Activated CD4-positive, alpha-beta T cell treated with anti-CD3 and anti-CD28 coated beads for 1 hour (primary cell): ENCODE results near the gene CCDC15.

ENCODE experiments used
- DNase-seq: peaks from one replicate; pipeline ENCODE4 v3.0.0-alpha.2; 2020

Gene CCDC15

DNA sequence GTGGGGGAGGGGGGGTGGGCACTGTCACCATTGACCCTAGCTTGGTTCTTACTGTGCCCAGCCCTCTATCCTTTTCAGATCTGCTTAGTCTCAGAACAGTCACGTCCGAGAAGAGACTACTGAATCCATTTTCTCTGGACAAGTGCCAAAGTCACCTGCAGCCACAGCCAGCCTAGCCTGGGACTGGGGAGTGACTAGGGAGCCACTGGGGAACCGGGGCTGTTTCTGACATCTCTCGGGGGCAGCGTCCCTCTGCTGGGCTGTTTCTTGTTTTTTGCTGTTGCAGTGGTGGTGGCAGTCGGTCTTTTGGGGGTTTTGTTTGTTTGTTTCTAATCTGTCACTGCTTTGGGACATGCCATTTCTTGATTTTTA is 117.8 kb downstream of the CCDC15 start:
- no peak for DNase-seq

DNA sequence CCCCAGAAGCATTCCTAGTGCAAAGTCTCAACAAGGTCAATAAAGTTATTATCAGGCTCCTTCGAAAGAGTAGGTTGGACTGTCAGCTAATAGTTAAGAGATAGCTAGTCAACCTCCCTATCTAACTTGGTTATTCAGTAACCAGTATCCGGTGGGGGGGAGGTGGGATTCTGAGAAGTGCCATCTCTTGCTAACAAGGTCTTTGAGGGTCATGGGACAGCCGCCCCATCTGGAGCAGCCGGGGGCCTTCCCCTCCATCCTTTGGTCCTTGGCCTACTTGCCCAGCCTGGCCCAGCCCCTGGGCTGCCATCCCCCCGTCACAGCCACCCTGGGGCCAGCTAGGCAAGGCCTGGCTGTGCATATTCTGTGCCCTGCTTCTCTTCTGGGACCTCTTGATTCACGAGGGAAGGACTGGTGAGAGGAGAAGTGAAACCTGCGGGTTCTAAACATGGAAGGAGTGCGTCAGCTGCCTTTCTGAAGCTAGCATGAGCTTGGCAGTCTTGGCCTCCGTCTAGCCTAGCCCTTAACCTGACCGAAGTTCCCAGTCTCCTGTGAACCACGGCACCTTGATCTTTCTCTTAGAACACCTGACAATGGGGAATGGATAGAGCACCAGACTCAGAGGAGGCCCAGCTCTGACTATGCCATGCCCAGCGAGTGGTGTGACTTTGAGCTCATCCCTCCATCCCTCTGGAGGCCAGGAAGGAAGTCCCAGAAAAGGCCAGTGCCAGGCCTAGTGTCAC is 118.4 kb downstream of the CCDC15 start:
- no peak for DNase-seq

- no peak for DNase-seq
Observed at GRCh38 chr11:125072961-125073590, 119.1 kb downstream of the CCDC15 start.

GRCh38 chr11:125073616-125074483 is 119.8 kb downstream of the CCDC15 start:
- no peak for DNase-seq

DNA sequence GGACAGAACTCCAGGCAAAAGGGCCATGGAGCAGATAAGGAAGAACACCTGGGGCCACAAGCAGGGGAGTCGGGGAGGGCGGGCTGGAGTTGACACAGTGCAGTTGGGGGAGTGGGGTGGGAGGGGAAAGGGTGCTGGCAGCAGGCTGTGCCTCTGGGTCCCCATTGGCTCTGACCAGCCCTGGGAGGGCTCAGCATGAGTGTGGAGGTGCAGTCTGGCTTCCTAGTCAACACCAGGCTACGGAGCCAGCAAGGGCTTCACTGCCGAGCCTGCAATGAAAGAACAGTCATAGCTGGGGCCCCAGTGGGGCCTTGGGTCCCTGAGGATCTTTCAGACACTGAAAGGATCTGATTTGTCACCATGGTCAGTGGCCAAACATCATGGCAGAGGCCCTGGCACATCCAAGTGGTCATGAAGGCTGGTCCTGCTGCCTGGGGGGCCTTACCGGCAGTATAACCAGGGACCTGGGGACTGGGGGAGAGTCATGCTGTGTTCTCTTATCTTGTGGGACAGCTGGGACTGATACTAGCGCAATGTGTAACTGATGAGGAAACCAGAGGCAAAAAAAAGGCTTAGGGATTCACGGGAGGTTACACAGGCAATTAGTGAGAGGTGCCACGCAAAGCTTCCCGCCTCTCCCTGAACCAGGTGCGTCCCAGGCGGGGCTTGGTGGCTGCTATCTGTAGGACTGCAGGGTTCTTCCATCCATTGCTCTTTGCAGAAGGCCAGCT is 120.7 kb downstream of the CCDC15 start:
- no peak for DNase-seq

GRCh38 chr11:125075242-125075625 is 121.2 kb downstream of the CCDC15 start:
- DNase-seq = no peak

DNA sequence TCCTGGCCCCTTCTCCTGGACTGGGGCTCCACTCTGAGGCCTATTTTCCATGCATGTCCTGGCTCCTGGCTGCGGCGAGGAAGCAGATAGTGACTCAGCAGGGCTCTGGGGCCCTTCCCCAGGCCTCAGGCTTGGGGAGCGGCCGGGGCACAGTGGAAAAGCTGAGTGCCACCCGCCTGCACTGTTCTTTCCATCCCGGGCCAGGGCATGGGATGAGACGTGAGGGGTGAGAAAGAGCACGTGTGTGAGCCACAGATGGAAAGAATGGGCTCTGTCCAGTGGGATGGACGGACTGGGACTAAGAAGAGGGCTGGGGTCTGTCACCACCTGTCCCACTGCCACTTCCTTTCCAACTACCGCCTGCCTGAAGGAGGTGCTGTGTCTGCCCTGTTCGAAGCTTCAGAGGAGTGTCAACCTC is 121.9 kb downstream of the CCDC15 start:
- no peak for DNase-seq

DNA sequence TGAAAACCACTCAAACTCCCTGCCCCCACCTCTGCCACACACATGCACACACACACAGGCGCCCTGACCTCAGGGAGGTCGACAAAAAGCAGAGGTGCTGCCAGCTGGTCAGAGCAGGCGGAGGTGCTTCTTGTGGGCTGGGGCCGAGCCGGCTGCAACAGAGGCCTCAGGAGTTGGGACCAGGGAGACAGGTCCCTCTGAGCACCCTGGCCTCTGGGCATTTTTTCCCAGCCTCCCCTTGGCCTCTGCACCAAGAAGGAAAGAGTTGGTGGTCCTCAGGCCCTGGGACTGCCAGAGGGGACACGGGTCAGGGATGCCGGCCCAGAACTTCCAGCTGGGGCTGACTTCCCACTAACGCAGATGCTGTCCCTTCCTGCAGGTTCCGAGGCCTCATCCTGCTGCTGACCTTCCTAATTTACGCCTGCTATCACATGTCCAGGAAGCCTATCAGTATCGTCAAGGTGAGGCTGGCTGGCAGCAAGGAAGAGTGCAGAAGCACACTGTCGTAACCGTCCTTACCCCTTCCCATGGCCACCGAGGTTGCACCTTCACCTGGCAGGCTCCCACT is 122.5 kb downstream of the CCDC15 start:
- DNase-seq = no peak

DNA sequence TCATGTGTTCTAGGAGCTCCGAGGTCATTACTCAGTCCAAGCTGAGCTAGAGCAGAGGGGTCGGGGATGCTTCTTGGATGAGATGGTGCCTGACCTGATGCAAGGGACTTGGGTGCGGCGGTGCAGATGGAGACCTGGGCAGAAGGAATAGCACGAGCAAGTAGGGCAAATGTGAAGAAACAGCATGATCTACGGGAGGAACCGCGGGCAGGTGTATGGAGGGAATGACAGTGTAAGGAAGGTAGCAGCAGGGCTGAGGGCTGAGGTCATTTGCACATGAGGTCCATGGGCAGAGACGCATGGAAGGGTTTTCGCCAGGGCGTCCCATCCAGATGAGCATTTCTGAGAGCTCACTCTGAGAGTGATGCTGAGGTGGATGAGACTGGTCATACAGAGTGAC is 124.0 kb downstream of the CCDC15 start:
- peak; percentile 1 for DNase-seq

DNA sequence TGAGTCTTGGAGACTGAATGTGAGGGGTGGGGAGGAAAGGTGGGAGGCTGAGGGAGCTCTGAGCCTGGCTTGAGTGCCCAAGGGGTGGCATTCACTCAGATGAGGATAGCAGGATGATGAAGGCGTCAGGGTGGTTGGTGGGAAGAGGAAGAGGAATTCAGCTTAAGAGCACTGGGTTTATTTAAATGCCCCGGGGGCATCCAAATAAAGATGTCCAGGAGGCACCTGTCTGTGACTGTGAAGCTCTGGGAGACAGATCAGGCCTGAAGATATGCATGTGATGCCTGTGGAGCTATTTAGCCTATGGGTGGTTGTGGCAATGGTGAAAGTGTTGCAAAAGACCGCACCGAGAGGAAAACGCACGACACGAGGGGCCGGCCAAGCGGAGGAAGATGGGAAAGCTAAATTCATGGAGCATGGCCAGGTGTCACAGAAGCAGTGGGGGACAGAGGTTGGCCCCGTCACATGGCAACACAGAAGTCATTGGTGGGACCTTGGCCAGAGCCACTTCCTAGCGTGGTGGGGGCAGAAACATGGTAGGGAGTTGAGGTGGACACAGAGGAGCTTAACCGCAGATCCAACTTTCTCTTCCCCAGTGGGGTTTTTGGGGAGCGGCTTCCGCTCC is 124.6 kb downstream of the CCDC15 start:
- peak; percentile 2 for DNase-seq

DNA sequence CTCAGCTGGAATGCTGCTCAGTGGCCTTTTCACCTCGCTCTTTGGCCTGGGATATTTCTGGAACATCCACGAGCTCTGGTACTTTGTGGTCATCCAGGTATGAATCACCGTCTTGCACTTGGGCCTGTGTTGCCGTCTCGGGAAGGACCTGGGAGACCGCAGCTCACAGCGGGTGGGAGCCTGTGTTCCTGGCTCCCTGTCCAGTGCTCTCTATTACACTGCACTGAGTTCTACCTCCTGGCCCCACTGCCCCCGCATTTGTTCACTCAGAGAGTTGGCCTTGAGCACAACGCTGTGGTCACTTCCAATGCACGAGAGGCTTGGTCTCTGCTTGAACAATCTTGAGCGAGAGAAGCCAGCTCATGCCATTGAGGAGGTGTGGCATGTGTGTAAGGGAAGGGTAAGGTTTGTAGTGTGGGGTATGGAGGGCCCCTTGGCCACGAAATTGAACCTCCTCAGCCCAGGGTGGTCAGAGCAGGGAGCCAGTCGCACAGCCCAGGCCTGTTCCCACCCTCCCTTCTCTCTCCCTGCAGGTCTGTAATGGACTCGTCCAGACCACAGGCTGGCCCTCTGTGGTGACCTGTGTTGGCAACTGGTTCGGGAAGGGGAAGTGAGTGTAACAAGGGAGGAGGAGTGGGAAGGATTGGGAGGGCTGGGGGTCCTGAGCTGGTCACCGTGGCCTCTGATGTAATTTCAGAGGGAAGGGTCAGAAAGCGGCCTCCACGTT is 125.3 kb downstream of the CCDC15 start:
- no peak for DNase-seq

DNA sequence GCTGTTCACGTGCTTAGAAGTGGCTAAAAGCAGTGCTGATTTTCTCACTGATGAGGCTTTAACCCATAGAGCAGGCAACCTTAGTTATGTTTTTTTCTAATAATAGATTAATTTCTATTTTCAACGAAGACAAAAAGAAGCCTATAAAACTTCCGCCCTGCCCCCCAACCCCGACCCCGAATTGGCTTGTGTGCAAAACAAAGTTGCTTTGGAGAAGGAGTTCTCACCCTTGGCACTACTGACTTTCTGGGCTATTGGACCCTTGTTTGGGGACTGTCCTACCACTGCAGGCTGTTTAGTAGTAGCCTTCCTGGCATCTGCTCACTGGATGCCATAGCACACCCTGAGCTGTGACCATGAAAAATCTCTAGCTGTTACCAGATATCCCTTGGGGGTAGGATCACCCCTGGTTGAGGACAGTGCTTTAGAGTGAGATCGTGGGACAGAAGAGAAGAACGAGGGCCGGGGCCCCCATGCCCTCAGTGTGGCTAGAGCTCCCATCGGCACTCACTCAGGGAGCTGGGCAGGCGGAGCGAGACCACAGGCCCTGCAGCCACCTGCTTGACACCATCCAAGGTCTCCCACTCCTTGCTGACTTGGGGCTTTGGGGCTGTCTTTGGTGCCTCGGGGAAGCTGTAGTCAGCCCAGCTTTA is 126.0 kb downstream of the CCDC15 start:
- peak; percentile 3 for DNase-seq

- DNase-seq = no peak
Observed at GRCh38 chr11:125080531-125080911, 126.5 kb downstream of the CCDC15 start.

GRCh38 chr11:125081098-125081798 is 127.2 kb downstream of the CCDC15 start:
- peak; percentile 3 for DNase-seq

DNA sequence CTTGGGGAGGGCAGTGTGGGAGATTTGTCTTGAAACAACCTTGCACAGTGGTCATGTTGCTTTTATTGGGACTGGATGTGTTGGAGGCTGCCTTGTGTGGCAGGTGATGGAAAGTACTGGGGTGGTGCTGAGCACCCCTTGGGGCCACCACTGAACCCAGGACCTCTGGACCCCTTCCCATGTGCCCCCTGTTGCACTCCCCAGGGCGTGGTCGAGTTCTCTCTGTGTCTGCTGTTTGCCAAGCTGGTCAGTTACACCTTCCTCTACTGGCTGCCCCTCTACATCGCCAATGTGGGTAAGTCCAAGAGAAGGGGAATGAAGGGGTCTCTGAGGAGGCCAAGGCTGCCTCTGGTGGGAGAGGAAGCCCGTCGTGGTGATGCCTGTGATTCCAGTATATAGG is 128.0 kb downstream of the CCDC15 start:
- DNase-seq = no peak

DNA sequence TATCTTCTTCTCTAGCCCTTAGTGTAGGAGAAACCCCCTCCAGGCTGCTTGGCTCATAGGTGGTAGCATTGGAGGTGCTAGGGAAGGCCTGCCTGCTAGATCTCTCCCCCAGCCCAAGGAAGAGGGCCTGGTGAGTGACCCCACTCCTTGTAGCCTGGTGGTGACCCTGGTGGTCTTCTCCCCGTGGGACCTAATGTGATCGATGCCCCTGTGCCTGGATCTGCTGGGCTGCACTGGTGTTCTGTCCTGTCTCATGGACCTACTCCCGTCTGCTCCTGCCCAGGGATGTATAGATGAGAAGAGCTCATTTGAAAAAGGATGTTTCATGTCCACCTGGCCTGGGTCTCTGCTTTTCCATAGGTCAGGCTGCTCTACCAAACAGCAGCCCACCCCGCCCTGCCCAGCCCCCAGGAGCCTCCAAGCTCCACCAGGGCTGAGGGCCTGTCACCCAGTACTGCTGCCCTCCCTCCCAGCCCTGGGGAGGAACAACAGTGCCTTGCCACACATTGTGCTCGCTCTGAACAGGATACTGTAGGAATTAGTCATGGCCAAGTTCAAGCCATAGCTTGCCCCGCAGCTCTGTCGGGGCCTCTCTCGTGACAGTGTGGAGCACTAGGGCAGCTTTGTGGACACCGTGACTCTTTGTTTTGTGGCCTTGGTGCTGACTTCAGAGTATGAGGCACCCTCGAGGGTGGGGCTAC is 128.8 kb downstream of the CCDC15 start:
- DNase-seq = peak; percentile 3

DNA sequence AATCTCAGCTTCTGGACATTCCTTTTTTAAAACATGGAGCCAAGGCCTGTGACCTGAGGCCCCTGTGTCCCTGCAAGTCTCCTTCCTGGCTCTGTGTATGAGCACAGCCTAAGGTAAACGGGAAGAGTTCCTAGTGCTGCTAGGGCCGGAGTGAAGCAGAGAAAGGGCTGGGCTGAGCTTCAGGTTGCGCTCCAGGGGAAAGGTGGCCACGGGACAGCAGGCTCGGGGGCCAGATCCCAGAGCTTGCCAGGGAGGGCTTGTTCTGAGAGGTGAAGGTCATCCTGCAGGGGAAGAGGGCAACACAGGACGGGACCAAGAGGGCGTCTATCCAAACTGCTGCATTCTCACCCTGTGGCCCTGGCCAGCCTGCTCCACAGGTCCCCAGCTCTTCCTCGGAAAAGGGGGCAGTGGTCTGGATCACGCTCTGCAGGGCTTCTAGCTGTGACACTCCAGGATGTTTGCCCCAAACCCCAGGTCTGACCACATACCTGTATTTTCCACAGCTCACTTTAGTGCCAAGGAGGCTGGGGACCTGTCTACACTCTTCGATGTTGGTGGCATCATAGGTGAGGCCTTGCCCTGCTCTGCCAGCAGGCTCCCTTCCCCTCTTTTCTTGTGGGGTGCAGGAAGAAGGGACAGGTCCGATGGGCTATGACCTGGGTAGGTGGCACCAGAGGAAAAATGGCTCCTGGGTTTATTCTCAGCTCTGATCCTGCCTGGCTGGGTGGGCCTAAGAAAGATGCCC is 129.5 kb downstream of the CCDC15 start:
- DNase-seq = peak; percentile 0

DNA sequence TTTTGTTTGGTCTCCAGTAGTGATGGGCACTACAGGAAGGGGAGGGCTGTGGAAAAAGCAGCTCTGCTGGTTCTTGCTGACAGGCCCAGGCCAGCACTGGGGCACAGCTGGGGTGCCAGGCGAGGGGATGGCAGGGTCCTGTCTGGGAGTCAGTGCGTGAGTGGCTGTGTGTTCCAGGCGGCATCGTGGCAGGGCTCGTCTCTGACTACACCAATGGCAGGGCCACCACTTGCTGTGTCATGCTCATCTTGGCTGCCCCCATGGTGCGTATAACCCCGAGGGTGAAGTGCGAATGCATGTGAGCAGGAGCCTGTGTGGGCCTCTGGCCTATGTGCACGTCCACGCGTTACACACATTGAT is 130.0 kb downstream of the CCDC15 start:
- DNase-seq = peak; percentile 6

DNA sequence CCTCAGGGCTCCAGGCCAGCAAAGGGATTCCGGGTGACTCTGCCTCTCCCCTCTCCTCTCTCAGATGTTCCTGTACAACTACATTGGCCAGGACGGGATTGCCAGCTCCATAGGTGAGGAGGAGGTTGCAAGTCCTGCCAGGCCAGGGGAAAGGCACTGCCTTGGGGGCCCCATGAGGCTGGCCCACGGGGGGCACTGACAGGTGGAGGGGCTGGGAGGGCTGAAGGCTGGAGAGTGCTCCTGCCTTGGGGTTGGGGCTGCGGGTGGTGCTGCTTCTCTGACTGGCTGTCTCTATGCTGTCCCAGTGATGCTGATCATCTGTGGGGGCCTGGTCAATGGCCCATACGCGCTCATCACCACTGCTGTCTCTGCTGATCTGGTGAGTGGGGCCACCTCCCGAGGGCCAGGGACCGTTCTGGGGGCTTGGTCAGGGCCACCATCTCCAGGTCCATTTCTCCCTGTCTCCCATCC is 130.8 kb downstream of the CCDC15 start:
- DNase-seq = peak; percentile 6
